Esophagus squamous epithelium (tissue), 4 donors: ENCODE measurements around the gene GAB2.

Experiments used
- CTCF ChIP-seq, 6 experiments: fragments of 450-650 bp in 4 of 6; fragments of 200-600 bp in 2 of 6; sonication (generic) in 2 of 6; IDR thresholded peaks; one replicate each; pipeline ENCODE4 v1.5.1; 2016 to 2019; ENCODE audit warnings: antibody characterized with exemption in 6 of 6, mild to moderate bottlenecking in 4 of 6, moderate library complexity in 4 of 6
- POLR2A ChIP-seq, 4 donors: fragments of 450-650 bp; IDR thresholded peaks; one replicate each; pipeline ENCODE4 v1.6.1; 2017; ENCODE audit warnings: antibody characterized with exemption in 4 of 4, mild to moderate bottlenecking in 4 of 4, moderate library complexity in 3 of 4

GRCh38 chr11:78354408-78355308 lies 63.0 kb downstream of the GAB2 start:
- no peak for TF ChIP-seq CTCF (IDR thresholded peaks at IDR 0.05)
- no peak for TF ChIP-seq POLR2A (IDR thresholded peaks at IDR 0.05)
